ENCODE measurements around the gene ACSM5.

Gene ACSM5, protein sequence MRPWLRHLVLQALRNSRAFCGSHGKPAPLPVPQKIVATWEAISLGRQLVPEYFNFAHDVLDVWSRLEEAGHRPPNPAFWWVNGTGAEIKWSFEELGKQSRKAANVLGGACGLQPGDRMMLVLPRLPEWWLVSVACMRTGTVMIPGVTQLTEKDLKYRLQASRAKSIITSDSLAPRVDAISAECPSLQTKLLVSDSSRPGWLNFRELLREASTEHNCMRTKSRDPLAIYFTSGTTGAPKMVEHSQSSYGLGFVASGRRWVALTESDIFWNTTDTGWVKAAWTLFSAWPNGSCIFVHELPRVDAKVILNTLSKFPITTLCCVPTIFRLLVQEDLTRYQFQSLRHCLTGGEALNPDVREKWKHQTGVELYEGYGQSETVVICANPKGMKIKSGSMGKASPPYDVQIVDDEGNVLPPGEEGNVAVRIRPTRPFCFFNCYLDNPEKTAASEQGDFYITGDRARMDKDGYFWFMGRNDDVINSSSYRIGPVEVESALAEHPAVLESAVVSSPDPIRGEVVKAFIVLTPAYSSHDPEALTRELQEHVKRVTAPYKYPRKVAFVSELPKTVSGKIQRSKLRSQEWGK

GRCh38 chr16:20409398-20410120 lies at the start of gene ACSM5:
Gene ACSM5, plus strand, starts transcription at chr16:20409534. Its CDS starts 1,951 bp downstream, at chr16:20411485.
- no peak for DNase-seq

- no peak for DNase-seq
Observed at GRCh38 chr16:20359997-20360396, 49.3 kb upstream of the ACSM5 start.

DNA sequence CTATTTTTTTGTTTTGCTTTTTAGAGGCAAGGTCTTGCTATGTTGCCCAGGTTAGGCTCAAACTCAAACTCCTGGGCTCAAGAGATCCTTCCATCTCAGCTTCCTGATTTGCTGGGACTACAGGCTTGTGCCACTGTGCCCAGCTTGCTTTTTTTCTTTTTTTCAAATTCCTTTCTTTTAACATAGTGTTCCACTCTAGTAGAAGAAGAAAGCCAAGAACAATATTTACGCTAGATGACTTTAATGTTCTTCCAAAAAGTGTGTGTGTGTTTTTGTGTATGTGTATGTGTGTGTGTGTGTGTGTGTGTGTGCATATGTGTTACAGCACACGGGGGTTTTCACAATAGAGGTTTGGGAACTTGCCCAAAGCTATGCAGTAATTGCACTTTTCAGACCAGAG lies 46.1 kb upstream of the ACSM5 start:
- no peak for DNase-seq

GRCh38 chr16:20364051-20364450 lies 45.3 kb upstream of the ACSM5 start:
- DNase-seq: no peak

DNA sequence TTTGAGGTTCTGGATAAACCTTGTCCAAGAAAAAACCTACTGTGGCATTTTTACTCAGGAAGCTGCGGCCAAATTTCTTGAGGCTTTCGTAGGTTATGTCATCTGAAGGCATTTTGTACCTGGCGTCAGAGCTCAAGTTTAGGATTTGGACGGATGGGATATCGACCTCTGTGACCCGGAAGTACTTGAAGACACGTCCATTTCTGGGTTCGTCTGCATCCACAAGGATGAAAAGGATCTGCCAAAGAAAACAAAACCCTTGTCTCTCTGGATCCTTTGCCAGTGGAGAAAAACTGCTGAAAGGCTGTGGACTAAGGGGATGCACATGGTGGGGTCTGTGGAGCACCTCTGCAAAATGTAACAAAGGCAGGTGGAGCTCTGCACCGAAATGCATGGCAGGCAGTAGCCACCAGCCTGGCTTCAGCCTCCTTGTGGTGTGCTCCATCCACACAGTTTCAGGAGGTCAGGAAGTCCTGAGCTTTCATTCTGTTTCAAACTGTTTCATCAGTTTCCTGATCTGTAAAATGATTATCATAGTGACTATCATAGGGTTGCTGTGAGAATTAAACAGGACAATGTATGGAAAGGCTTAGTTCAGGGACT lies 39.8 kb upstream of the ACSM5 start:
- DNase-seq: no peak

GRCh38 chr16:20372701-20373100 lies 36.6 kb upstream of the ACSM5 start:
- DNase-seq: no peak

- DNase-seq: no peak
Observed at GRCh38 chr16:20377181-20377580, 32.2 kb upstream of the ACSM5 start.

GRCh38 chr16:20380782-20381181 lies 28.6 kb upstream of the ACSM5 start:
- no peak for DNase-seq

GRCh38 chr16:20382202-20382948 lies 27.0 kb upstream of the ACSM5 start:
- no peak for DNase-seq

DNA sequence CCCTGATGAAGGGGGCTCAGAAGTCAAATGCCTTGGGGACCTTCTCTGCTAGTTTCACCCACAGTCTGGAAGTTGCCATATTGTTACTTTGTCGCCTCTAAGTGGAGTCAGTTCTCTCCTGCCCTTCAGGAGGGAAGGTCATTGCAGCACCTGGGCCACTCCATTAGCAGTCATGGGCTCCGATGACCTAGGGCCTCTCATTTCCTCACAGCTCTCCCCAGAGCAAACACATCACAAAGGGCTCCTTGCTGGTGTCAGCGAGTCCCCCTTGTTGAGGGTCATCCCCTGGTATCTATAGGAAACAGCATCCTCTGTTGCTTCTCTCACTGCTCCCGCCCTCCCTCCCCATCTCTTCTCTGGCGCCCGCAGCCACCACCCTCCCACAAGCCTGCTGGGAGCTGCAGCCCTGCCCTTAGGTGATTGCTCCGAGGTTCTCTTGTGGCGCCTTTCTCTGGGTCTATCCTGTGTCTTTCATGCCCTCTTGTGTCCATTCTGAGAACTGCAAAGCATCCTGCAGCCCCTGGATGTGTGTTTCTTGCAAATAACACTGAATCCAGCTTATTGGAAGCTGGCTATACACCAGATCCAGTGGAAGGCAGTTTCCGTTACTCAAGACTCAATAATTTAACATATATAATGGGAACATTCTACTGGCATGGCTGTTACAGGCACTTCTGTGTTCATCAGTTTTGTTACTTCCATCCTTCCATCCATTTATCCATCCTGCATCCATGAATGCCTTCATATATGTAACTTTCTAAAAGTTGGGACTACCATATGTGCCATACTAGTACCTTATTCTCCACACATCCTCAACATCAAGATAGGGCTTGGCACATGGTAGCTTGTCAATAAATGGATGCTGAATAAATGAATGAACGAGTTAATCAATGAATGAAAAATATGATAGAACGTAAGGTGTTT lies 26.0 kb upstream of the ACSM5 start:
- peak; percentile 76 for DNase-seq

DNA sequence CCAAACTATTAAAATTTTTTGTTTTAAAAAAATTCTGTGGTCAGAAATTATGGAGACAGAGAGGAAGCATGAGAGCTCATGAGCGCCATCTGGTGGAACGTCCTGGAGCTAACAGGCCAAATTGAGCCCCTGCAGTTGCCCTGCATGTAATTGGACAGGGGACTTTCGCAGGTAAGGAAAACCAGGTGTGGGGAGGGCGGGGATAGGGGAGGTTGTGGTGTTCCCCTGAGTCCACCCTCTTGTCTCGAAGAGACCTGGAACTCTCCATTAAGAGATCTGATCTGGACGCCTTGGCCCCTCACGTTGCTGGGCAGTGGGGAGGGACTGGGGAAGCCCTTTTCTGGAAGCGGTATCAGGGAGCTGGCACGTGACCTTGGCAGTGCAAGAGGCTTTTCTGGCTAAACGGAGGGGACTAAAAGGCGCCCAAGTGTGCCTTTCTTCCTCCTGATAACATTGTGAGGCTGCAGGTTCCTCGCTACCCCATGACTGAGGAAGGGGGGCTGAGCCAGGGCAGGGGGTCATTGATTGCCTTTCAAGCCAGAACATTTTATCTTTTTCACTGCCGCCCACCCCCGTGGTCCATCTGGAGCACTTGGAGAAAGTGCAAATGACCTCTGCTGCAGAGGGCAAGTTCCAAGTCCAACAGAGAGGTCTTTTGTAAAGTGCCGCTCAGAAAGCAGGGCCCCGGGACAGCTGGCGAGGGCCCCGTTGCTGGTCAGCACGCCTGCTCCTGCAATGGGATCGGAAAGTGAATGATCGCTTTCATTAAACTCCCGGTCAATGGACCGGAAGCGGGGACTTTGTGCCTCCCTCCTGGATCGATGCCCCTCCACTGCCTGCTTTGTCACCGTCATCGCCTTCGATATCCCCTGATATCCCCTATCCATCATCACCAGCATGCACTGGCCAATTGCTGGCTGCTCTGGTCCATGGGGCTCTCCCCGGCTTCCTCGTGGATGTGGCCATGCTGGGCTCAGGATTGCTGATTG lies 23.2 kb upstream of the ACSM5 start:
- peak; percentile 54 for DNase-seq

- DNase-seq: no peak
Observed at GRCh38 chr16:20387978-20388377, 21.4 kb upstream of the ACSM5 start.

GRCh38 chr16:20388854-20389253 lies 20.5 kb upstream of the ACSM5 start:
- DNase-seq: no peak

GRCh38 chr16:20391045-20391444 lies 18.3 kb upstream of the ACSM5 start:
- DNase-seq: no peak

GRCh38 chr16:20393801-20394577 lies 15.3 kb upstream of the ACSM5 start:
- no peak for DNase-seq

DNA sequence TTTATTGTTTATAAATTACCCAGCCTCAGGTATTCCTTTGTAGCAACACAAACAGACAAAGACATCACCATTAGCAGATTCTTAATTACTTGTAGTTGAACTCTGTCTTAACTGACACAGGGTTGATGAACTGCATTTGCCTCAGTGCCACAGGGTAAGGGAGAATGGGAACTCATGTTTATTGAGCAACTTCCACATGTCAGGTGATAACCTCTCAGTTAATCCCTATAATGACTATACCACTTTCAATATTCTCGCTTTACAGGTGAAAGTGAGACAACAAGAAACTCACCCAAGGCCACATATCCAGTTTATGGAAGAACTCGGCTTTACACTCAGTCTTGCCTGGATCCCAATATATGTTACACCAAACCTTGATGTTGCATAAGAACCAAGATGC lies 13.4 kb upstream of the ACSM5 start:
- no peak for DNase-seq

- no peak for DNase-seq
Observed at GRCh38 chr16:20396846-20397467, 12.4 kb upstream of the ACSM5 start.

GRCh38 chr16:20397468-20398074 lies 11.8 kb upstream of the ACSM5 start:
- DNase-seq: no peak

GRCh38 chr16:20398603-20399002 lies 10.7 kb upstream of the ACSM5 start:
- no peak for DNase-seq
